SK-N-MC (cell line): ENCODE data around the gene SHB.
"Not testable (repeated sequence)": the region's sequence is repeated elsewhere in the genome, so short reads cannot be mapped to it uniquely, and the experiment has no call there.

Experiments used
- EZH2 ChIP-seq: fragments of 200-600 bp; sonication (generic); IDR thresholded peaks from one replicate; pipeline ENCODE4 v1.6.1; 2017; ENCODE audit warnings: antibody characterized with exemption
- POLR2AphosphoS5 ChIP-seq: IDR thresholded peaks from 2 replicates; pipeline ENCODE4 v1.6.1; 2012; ENCODE audit warnings: mild to moderate bottlenecking, low read depth, low read length, borderline replicate concordance

DNA sequence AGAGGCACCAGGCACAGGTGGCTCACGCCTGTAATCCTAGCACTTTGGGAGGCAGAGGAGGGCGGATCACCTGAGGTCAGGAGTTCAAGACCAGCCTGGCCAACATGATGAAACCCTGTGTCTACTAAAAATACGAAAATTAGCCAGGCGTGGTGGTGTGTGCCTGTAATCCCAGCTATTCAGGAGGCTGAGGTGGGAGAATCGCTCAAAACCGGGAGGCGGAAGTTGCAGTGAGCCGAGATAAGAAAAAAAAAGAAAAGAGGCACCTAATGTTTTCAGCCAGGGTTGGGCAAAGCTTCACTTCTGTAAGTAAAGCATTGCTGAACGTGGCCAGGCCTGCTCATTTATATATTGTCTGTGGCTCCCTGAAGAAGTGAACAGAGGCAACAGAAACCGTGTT, 23.1 kb downstream of the SHB start:
- not testable (repeated sequence) for TF ChIP-seq EZH2, POLR2AphosphoS5
